Thyroid gland (tissue), 4 donors: ENCODE results near the gene B4GALT5.

Experiments used
- CTCF ChIP-seq, 6 experiments: fragments of 200-600 bp in 3 of 6; fragments of 450-650 bp in 3 of 6; sonication (generic) in 3 of 6; IDR thresholded peaks; one replicate each; pipeline ENCODE4 v1.5.1; 2016 to 2019; ENCODE audit warnings: antibody characterized with exemption in 6 of 6, mild to moderate bottlenecking in 2 of 6, inconsistent platforms in 1 of 6, moderate library complexity in 1 of 6
- POLR2A ChIP-seq, 2 donors: fragments of 450-650 bp; IDR thresholded peaks; one replicate each; pipeline ENCODE4 v1.6.1; 2017; ENCODE audit warnings: antibody characterized with exemption in 2 of 2, mild to moderate bottlenecking in 2 of 2, moderate library complexity in 1 of 2

- TF ChIP-seq POLR2A (IDR thresholded peaks at IDR 0.05) (no peak), CTCF (IDR thresholded peaks at IDR 0.05) (no peak)
These were observed 29.2 kb downstream of the B4GALT5 start for GRCh38 chr20:49684335-49684997.
